GM18508 (cell line): ENCODE results near the gene NRG3.

ENCODE experiments used
- ATAC-seq: cut with Tn5 transposase; IDR thresholded peaks from one replicate; pipeline ENCODE4 v1.9.1; 2021; ENCODE audit warnings: moderate number of reproducible peaks; ENCODE audit not compliant: insufficient read depth, unreplicated experiment

Gene NRG3

GRCh38 chr10:82072124-82072523 lies 197.1 kb downstream of the NRG3 start:
- no peak for ATAC-seq

DNA sequence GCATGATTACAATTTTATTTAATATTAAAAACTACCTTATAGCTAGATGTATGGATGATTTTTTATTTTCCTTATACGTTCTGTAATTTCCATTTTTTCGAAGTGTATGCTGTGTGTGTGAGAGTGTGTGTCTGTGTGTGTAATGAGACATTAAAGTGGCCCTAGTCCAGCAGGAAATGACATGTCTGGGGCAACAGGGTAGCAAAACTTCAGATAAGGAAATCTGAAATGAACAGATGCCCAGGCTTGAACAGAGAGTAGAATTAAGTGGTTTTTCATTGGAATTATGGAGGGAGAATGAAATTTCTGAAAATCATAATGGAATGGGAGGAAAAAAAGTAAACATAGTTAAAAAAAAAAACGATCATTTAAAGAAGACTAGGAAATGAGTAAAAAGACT lies 200.6 kb downstream of the NRG3 start:
- ATAC-seq: no peak

- ATAC-seq: no peak
Measured at GRCh38 chr10:82084496-82084895, 209.5 kb downstream of the NRG3 start.

DNA sequence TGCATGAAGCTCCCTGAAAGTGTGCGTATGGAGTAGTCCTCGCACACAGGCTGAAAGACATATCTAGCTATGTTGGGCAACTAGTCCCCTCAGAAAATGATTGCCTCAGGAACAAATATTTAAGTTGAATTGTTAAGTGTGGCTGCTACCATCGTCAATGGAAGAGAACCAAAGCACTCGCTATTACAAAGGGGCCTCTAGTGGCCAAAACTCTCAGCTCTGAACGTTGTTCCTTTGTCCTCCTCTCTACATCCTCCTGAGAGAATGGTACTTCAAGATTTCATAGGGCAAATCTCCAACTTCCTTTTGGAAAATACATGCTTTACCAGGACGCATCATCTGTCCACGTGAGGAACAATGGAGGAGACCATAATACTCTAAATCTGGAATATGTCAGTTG lies 209.9 kb downstream of the NRG3 start:
- ATAC-seq: no peak

DNA sequence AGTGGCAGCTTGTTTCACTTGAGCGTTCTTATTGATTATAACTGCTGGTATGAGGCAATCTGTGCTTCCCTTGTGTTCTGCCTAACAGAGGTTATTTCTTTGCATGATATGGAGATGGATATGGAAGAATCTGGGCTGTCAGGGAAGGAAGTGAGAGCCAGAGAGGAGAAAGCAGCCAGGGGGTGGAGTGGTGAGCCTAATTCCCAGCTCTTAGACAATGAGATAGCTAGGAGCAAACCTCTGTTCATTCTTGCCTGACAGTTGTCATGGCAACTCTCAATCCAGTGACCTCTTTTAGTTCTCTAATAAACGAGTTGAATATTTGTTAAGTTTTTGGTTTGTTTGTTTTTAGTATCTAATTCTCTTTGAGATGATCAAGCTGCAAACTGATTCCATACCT lies 214.3 kb downstream of the NRG3 start:
- no peak for ATAC-seq

DNA sequence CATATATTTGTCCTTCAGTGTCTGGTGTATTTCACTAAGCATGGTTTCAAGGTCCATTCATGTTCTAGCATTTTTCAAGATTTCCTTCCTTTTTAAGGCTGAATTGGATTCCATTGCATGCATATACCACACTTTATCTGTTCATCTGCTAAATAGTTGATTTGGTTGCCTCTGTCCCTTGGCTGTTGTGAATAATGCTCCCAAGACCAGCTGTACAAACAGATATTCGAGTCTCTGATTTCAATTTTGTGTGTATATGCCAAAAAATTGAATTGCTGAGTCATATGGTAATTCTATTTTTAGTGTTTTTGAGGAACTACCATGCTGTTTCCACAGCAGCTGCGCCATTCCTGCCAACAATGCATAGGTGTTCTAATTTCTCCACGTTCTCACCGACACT lies 216.4 kb downstream of the NRG3 start:
- no peak for ATAC-seq

GRCh38 chr10:82092111-82092510 lies 217.1 kb downstream of the NRG3 start:
- ATAC-seq: no peak

GRCh38 chr10:82124713-82125112 lies 249.7 kb downstream of the NRG3 start:
- no peak for ATAC-seq

DNA sequence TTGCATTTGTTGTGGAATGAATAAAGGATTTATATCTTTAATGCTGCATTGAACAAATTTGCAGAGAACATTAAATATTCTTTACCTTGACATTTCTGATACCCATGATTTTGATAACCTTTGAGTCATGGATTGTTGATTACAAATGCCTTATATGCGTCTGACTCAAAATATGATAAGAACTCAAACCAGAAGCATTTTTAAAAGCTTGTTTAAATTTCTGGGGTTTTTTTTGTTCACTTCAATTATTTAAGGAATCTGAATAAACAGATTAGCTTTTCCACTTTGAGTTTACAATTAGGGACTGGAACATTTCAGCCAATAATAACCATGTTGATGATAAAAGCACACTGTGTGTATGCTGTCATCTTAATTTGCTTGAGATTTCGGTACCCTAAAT lies 253.5 kb downstream of the NRG3 start:
- no peak for ATAC-seq

DNA sequence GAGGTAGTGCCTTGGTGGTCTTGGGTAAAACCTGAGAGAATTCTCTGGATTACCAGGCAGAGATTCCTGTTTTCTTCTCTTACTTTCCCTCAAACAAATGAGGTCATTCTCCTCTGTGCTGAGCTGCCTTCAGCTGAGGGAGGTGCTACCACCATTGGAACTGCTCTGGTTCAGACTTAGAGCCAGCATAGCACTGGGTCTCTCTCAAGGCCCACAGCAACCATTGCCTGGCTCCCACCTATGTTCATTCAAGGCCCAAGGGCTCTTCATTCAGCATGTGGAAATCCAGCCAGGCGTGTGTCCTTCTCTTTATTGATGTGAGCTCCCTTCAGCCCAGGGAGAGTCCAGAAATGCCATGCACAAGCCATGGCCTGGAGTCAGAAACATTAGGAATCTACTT lies 261.1 kb downstream of the NRG3 start:
- ATAC-seq: no peak

DNA sequence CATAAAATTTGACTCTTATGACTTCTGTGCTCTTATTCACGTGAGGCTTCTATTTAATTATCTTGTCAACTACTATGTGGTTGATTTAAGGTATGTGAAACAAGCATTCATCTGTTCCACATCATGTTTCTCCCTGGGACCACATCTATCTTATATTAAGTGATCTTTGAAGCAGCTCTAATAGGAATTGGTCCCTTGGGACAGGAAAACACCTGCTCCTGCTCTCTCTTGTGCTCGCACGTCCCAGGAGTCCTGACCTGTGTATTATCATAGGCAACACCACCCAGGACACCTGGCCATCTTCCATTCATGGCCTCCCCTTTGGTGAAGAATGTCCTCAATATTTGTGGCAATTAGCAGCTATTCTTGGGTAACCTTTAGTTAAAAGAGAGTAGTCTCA lies 269.2 kb downstream of the NRG3 start:
- ATAC-seq: no peak

- ATAC-seq: no peak
Measured at GRCh38 chr10:82148764-82149163, 273.8 kb downstream of the NRG3 start.

DNA sequence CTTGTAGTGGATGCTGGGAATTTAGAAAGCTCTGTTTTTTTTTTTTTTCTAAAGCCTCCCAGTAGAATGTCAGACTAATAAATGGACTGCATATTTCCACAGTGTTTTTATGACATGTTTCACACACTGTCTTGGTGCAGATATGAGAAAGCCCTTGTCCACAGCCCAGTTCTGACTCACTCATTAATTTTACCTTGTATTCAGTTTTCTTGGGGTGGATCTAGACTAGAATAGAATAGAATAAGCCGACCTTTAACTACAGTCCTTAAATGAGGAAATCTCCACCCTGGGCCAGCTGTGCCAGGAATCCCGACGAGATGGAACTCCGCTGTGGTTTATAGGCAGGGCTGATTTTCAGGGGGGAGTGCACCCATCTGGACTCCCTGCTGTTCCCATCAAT lies 274.7 kb downstream of the NRG3 start:
- ATAC-seq: no peak

DNA sequence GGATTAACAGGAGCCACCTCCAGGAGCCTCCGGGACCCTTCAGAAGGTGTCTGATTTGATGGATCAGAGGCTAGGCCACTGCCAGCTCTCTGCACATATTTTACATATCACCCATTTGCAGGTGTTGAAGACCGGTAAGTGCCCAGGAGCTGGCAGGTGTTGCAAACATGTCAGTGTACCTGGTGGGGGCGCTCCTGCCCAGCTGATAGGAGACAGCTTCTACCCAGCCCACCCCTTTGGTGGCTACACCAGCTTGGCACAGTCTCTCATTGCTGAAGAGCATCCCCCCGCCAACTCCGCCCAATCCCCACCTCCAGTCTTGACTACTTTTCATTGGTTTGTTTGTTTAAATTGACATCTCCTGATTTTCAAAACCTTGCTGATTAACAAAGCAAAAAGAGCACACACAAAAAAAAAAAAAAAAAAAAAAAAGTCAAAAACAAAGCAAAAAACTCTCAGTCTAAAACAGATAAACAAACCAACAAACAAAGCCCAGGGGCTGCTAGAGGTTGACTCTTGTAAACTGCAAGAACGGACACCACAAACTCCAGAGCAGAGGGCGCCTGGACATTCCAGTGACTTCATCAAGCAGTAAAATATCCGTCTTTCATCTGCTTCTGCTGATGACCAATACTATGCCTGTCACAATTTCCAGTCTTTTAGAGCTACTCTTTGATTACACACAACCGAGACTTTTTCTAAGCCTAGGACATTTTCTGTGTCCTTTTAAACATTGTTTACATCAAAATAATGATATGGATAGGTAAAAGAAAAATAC lies 275.3 kb downstream of the NRG3 start:
- ATAC-seq: no peak

DNA sequence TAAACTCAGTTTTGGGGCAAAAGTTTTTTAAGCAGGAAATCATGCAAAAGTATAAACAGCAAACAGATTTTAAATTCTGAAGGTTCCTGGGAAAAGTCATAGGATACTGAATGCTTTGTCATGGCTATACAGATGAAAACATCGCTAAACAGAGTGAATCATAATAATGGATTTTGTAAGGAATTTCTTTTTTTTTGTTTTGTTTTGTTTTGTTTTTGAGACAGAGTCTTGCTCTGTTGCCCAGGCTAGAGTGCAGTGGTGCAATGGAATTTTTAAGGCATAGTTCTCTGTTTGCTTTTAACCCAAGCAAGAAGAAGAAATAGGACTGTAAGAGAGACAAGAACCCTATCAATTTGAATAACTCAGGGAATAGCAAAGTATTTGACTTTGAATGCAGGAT lies 285.3 kb downstream of the NRG3 start:
- ATAC-seq: no peak

GRCh38 chr10:82161264-82161663 lies 286.3 kb downstream of the NRG3 start:
- ATAC-seq: no peak

GRCh38 chr10:82162549-82163195 lies 287.7 kb downstream of the NRG3 start:
- no peak for ATAC-seq

DNA sequence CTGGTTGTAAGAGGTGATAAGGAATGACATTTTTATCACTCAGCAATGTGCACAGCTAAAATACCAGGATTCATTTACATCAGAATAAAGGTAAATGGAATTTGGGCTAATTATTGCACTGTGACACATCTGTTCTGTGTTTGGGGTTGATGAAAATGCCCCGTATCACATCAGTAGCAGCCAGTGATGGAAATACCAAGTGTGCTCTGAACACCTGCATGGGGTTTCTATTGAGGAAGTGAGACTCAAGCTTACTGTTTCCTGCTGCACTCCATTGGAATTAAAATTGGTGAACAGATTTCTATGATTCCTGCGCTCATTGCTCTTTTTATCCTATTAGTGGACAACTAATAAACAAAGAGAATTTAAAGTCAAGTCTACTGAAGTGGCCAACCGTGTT lies 296.9 kb downstream of the NRG3 start:
- no peak for ATAC-seq

- no peak for ATAC-seq
Measured at GRCh38 chr10:82176587-82176986, 301.6 kb downstream of the NRG3 start.

DNA sequence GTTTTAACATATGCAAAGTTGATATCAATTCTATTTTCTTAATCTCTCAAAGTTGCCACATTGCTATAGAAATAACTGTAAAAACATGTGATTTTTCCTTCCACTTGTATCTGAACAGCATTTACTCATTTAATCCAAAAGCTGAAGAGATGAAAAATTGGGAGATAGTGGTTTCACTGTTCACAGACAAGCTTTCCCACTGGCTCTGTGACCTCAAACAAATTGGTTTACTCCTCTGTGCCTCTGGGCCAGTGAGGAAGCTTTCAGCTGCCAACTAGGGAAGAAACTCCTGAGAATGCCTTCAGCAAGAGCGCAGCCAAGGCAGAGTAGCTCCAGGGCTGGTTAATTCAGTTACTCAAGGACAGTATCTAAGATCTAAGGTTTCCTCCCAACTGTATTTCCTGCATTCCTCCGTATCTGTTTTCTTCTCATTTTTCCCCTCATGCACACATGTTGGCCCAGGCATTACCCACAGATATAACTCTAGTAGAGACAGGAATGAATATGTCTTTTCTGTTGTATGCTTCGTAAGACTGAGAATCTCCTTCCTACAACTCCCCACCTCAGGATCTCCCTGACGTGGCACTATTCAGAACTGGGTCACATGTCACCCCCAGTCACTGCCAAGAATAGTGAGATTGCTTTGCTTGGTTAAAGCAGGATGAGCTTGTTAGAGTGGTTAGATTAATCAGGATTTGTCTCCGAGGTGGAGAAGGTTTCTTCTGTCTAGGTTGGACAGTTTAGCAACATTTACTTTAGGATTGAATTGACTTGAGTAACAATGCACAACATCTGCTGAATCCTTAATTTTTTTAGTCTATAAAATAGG lies 315.7 kb downstream of the NRG3 start:
- no peak for ATAC-seq

DNA sequence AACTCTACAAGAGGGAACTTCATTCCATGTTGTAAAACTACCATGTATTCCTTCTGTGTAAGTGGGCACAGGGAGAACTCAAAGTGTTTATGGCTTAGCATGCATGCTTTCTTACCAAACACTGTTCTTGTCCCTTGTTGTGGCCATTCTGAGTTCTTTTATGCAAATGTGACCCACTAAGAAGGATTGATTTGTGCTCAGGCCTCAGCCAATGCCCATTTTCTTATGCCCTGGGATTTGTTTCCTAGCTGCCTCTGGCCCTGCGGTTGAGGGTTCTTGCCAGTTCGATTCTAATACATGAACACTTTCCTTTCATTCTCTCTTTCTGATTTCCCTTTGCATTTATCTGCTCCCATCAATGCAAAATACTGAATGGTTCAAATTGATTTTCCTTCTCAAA lies 316.7 kb downstream of the NRG3 start:
- no peak for ATAC-seq
